Measurements from ENCODE around the gene CENPF.
"Not testable (repeated sequence)": the region's sequence is repeated elsewhere in the genome, so short reads cannot be mapped to it uniquely, and the experiment has no call there.

The CENPF gene

DNA sequence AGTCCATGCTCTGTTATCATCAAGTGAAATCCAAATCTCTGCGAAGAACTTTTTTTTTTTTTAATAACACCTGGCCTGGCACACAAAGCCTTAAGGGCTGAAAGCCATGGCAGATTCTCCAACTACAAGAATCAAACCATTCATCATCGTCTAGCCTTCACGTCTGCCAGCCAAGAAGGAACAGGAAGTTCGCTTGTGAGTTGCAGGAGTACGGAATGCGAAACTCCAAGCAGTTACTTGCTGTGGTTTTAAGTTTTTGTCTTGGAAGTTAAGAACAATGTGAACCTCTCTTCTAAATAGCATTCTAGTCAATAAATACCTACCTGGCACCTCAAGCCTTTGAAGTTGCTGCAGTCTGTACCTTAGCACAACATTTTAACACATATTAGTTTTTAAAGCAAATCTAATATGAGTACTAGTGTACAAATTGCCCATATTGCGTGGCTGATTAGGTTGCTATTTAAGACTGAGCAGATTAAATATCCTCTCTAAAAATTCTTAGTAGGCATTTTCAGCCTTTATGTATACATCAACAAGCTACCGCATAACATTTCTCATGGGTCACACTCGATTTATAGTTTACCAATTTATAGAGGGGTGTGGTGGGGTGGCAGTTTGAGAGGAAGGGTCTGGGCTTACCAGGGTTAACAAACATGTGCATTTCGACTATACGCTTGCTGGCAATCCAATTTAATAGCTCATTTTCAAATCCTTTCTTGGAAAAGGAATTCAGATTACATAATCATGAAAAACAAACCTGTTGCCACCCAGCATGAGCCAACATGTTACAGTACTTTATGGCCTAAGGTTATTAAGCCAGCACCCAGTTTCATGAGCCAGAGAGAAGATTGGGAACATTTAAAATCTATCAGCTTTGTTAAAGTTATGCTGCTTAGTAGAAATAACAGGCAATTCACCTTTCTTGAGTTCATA lies 29.3 kb upstream of the CENPF start:
- Histone ChIP-seq H3K27me3 (ENCODE audit: insufficient read depth, low read length) (no peaks in the 10 kb centered on the region), H3K36me3 (ENCODE audit: insufficient read depth, low read depth, low read length) (no peaks in the 10 kb centered on the region), H3K27ac (ENCODE audit: low read length) (no peak overlapping the region), H3K4me1 (ENCODE audit: insufficient read depth, low read length) (no peaks in the 10 kb centered on the region), H3K4me3 (ENCODE audit: low read length) (no peak overlapping the region), H3K9ac (ENCODE audit: low read depth, low read length) (no peak overlapping the region), H3K9me3 (ENCODE audit: insufficient read depth, low read depth, low read length) (peaks cover 17% of the 10 kb centered on the region)

DNA sequence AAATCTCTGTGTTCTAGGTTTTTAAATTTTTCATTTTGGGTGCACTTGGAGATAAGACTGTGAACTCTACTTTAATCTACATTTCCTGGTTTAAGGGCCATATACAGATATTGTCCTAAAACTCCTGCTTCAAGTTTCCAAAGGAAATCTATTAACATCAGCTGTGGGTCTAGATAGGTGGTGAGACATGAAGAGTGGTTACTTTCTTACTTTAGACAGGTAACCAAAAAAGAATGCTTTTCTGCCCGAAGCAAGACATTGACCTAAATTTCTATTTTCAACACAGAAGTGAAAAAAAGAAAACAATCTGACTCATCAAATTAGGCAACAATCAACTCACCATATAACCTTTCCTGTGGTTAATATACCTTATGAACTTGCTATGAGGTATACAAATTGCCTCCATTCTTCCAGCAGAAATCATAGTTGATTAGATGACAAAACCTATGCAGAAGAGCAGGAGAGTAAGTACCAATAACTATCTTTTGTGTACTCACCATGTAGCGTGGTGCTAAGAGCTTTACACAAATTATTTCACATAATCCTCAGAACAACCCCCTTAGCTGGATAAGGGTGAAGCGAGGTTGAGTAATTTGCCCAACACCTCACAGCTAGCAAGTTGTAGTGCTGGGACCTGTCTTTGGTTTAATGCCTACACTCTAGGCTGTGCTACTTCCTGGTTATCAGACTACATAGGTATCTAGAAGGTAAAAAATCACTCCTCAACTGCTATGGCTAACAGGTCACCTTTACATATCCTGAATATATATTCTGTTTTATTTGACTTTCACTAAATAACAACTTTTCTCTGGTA lies 28.2 kb upstream of the CENPF start:
- H3K27me3 ChIP-seq (ENCODE audit: insufficient read depth, low read length), result no peaks in the 10 kb centered on the region
- no peaks in the 10 kb centered on the region for H3K4me1 ChIP-seq (ENCODE audit: insufficient read depth, low read length)
- H3K4me3 ChIP-seq (ENCODE audit: low read length), result no peak overlapping the region
- H3K36me3 ChIP-seq (ENCODE audit: insufficient read depth, low read depth, low read length), result no peaks in the 10 kb centered on the region
- no peak overlapping the region for H3K27ac ChIP-seq (ENCODE audit: low read length)
- H3K9me3 ChIP-seq (ENCODE audit: insufficient read depth, low read depth, low read length), result peaks cover 17% of the 10 kb centered on the region
- no peak overlapping the region for H3K9ac ChIP-seq (ENCODE audit: low read depth, low read length)

DNA sequence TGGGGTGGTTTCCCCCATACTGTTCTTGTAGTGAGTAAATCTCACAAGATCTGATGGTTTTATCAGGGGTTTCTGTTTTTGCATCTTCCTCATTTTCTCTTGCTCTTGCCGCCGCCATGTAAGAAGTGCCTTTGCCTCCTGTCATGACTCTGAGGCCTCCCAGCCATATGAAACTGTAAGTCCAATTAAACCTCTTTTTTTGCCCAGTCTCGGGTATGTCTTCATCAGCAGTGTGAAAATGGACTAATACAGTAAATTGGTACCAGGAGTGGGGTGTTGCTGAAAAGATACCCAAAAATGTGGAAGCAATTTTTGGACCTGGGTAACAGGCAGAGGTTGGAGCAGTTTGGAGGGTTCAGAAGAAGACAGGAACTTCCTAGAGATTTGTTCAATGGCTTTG lies 26.9 kb upstream of the CENPF start:
- H3K4me3 ChIP-seq (ENCODE audit: low read length); H3K27me3 ChIP-seq (ENCODE audit: insufficient read depth, low read length); H3K4me1 ChIP-seq (ENCODE audit: insufficient read depth, low read length); H3K9ac ChIP-seq (ENCODE audit: low read depth, low read length); H3K36me3 ChIP-seq (ENCODE audit: insufficient read depth, low read depth, low read length); H3K27ac ChIP-seq (ENCODE audit: low read length): not testable (repeated sequence)
- peaks cover 17% of the 10 kb centered on the region for H3K9me3 ChIP-seq (ENCODE audit: insufficient read depth, low read depth, low read length)

DNA sequence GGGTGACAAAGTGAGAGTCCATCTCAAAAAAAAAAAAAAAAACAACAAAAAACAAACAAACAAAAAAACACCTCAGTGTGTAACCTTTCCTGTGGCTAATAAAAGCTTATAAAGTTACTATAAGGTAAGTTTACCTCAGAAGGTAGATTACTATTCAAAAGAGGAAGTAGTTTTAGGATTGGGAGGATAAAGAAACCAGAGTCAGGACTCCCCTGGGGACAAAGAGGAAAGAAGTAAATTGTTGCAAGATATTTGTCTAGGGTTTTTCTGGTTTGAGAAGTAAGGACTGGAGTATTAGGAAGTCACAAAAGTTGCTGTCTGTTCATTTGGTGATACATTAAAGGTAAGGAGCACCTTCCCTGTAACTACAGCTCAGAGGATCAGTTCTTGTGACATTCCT lies 23.8 kb upstream of the CENPF start:
- H3K36me3 ChIP-seq (ENCODE audit: insufficient read depth, low read depth, low read length), result no peaks in the 10 kb centered on the region
- H3K9me3 ChIP-seq (ENCODE audit: insufficient read depth, low read depth, low read length), result peaks cover 17% of the 10 kb centered on the region
- H3K4me1 ChIP-seq (ENCODE audit: insufficient read depth, low read length), result peaks cover 9% of the 10 kb centered on the region
- H3K9ac ChIP-seq (ENCODE audit: low read depth, low read length), result no peak overlapping the region
- H3K27ac ChIP-seq (ENCODE audit: low read length), result no peak overlapping the region
- H3K27me3 ChIP-seq (ENCODE audit: insufficient read depth, low read length), result no peaks in the 10 kb centered on the region
- no peak overlapping the region for H3K4me3 ChIP-seq (ENCODE audit: low read length)

DNA sequence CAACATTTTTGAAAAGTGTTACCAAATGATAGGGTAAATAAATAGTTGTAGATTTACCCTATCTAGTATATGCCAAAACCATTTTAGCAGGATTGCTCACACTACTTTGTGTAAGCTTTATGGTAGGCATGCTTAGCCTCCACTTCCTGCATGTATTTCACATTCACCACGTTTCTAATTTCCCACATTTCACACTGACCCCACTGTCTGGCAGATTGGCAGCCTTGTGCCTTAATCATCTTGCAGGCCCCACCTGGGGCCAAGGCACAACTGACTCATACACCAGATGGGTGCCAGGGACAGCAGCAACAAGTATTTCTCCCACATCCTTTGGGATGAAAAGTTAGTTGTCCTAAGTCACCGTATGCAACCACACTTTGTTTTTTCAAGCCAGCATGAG lies 21.2 kb upstream of the CENPF start:
- H3K27me3 ChIP-seq (ENCODE audit: insufficient read depth, low read length), result no peaks in the 10 kb centered on the region
- no peak overlapping the region for H3K27ac ChIP-seq (ENCODE audit: low read length)
- H3K9me3 ChIP-seq (ENCODE audit: insufficient read depth, low read depth, low read length), result peaks cover 3% of the 10 kb centered on the region; the same call in 1 of the 2 replicates
- H3K4me1 ChIP-seq (ENCODE audit: insufficient read depth, low read length), result peaks cover 9% of the 10 kb centered on the region
- no peaks in the 10 kb centered on the region for H3K36me3 ChIP-seq (ENCODE audit: insufficient read depth, low read depth, low read length)
- no peak overlapping the region for H3K9ac ChIP-seq (ENCODE audit: low read depth, low read length)
- no peak overlapping the region for H3K4me3 ChIP-seq (ENCODE audit: low read length)

DNA sequence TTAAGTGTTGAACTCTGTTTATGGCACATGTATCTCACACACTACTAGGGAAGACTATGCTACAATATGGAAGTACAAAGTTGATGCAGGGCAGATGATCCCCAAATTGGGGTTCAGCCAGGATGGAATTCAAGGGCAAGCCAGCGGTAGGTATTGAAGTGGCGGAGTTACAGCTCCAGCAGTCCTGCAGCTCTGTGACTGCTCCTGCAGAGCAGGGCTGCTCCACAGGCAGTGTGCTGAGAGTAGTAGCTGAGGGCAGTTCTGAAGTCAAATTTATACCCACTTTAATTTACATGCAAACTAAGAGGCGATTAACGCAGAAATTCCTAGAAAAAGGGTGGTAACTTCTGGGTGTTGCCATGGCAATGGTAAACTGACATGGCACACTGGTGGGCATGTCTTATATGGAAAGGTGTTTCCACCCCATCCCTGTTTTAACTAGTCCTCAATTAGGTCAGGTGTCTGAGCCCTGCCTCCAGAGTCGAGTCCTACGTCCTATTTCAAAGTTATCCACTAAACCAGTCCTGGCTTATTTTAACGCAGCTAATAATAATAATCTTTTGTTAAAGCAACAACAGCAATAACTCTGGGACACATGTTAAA lies 20.6 kb upstream of the CENPF start:
- no peaks in the 10 kb centered on the region for H3K36me3 ChIP-seq (ENCODE audit: insufficient read depth, low read depth, low read length)
- H3K9ac ChIP-seq (ENCODE audit: low read depth, low read length), result no peak overlapping the region
- H3K27me3 ChIP-seq (ENCODE audit: insufficient read depth, low read length), result no peaks in the 10 kb centered on the region
- no peaks in the 10 kb centered on the region for H3K9me3 ChIP-seq (ENCODE audit: insufficient read depth, low read depth, low read length)
- no peak overlapping the region for H3K27ac ChIP-seq (ENCODE audit: low read length)
- peaks cover 9% of the 10 kb centered on the region for H3K4me1 ChIP-seq (ENCODE audit: insufficient read depth, low read length)
- H3K4me3 ChIP-seq (ENCODE audit: low read length), result no peak overlapping the region

DNA sequence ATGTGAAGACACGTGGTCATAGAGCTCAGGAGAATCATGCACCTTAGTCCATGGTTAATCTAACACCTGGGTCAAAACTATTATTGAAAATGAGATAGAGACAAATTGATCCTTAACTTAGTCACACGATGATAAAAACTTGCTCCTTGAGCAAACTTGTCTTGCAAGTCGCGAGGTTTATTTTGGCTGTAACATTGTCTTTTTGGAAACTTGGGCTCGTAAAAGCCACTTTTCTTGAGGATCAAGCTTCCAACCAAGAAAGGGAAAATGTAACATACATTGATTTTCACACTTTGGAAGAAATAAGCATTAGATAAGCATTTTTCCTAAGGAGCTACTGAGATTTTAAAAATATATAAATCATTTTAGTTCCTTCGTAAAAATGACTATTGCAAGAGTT lies 19.9 kb upstream of the CENPF start:
- no peak overlapping the region for H3K4me3 ChIP-seq (ENCODE audit: low read length)
- no peaks in the 10 kb centered on the region for H3K36me3 ChIP-seq (ENCODE audit: insufficient read depth, low read depth, low read length)
- no peaks in the 10 kb centered on the region for H3K27me3 ChIP-seq (ENCODE audit: insufficient read depth, low read length)
- peaks cover 9% of the 10 kb centered on the region for H3K4me1 ChIP-seq (ENCODE audit: insufficient read depth, low read length)
- no peaks in the 10 kb centered on the region for H3K9me3 ChIP-seq (ENCODE audit: insufficient read depth, low read depth, low read length)
- no peak overlapping the region for H3K9ac ChIP-seq (ENCODE audit: low read depth, low read length)
- H3K27ac ChIP-seq (ENCODE audit: low read length), result no peak overlapping the region

DNA sequence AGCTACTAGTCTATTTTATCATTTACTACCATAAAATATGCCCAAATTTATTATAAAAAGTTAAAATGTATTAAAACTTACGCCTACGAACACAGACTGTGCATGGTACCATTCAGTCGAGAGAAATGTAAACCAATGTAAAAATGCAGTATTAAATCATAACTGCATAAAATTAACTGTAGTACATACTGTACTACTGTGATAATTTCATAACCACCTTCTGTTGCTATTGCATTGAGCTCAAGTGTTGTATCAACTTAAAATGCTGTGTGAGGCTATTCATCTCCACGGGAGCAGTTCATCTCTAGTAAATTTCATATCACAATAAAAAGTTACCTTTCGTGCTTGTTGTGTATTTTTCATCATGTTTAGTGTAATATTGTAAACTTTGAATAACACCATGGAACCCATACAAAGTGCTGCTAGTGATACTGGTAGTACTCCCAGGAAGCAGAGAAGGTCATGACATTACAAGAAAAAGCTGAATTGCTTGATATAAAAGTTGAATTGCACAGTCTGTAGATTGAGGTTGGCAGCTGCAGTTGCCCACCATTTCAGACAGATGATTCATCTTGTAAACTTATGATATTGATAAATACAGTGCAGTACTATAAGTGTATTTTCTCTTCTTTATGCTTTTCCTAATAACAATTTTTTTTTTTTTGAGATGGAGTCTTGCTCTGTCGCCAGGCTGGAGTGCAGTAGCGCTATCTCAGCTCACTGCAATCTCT lies 19.0 kb upstream of the CENPF start:
- no peaks in the 10 kb centered on the region for H3K9me3 ChIP-seq (ENCODE audit: insufficient read depth, low read depth, low read length)
- H3K36me3 ChIP-seq (ENCODE audit: insufficient read depth, low read depth, low read length), result no peaks in the 10 kb centered on the region
- H3K27ac ChIP-seq (ENCODE audit: low read length), result no peak overlapping the region
- H3K9ac ChIP-seq (ENCODE audit: low read depth, low read length), result no peak overlapping the region
- H3K27me3 ChIP-seq (ENCODE audit: insufficient read depth, low read length), result no peaks in the 10 kb centered on the region
- no peak overlapping the region for H3K4me3 ChIP-seq (ENCODE audit: low read length)
- peaks cover 9% of the 10 kb centered on the region for H3K4me1 ChIP-seq (ENCODE audit: insufficient read depth, low read length)

DNA sequence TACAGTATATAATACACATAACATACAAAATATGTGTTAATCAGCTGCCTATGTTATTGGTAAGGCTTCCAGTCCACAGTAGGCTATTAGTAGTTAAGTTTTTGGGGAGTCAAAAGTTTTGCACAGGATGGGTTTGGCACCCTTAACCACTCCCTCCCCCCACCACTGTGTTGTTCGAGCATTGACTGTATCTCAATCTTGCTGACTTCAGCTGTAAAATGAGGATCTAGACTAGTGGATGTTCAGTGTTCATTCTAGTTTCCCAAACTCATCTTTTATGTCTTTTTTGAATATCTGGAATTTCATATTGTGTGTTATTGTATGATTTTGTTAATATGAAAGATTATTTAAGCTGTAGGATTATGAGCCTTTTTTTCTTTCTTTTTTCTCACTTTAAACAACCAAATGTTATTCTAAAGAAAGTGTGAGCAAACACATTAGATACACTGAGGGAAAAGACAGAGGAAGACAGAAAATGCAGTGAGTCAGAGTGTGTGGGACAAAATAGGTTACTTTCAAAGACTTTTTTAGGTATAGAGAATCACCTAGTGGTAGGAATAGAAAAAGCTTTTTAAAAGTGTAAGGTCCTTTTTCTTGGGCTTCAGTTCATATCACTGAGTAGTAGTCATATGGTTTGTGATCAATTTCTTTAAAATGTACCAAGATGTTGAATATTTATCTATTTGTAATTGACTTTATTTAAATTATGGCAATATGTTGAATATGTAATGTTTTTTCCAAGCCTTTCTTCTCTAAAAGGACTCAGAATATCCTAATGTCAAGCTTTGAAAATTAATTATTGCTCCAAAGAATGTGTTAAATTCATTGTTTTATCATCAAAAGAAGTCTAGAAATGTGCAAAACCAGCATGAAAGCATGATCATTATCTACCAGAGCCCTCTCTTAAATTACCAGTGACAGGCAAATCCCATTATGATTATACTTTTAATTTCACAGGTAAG lies 17.9 kb upstream of the CENPF start:
- no peak overlapping the region for H3K27ac ChIP-seq (ENCODE audit: low read length)
- H3K9me3 ChIP-seq (ENCODE audit: insufficient read depth, low read depth, low read length), result no peaks in the 10 kb centered on the region
- peaks cover 9% of the 10 kb centered on the region for H3K4me1 ChIP-seq (ENCODE audit: insufficient read depth, low read length)
- H3K27me3 ChIP-seq (ENCODE audit: insufficient read depth, low read length), result no peaks in the 10 kb centered on the region
- H3K9ac ChIP-seq (ENCODE audit: low read depth, low read length), result no peak overlapping the region
- H3K36me3 ChIP-seq (ENCODE audit: insufficient read depth, low read depth, low read length), result no peaks in the 10 kb centered on the region
- no peak overlapping the region for H3K4me3 ChIP-seq (ENCODE audit: low read length)

DNA sequence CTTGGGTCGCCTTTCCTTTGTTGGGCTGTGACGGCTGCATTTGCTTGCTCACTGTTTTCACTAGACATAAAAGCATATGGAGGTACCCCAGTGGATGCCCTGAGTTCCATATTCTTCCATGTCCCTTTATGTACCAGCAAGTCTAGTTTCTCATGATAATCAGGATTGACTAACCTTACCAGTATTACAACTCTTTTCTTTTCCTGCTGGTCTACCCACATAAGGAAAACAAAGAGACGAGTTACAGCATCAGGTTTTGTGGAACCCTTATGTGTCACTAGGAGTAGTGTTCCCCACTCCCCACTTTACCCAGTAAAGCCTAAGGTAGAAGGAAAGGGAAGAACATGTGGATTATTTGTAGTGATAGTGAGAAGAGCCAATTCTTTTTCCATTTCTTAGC lies 16.4 kb upstream of the CENPF start:
- H3K27me3 ChIP-seq (ENCODE audit: insufficient read depth, low read length), result no peaks in the 10 kb centered on the region
- H3K27ac ChIP-seq (ENCODE audit: low read length), result no peak overlapping the region
- H3K36me3 ChIP-seq (ENCODE audit: insufficient read depth, low read depth, low read length), result no peaks in the 10 kb centered on the region
- H3K9ac ChIP-seq (ENCODE audit: low read depth, low read length), result no peak overlapping the region
- H3K4me3 ChIP-seq (ENCODE audit: low read length), result no peak overlapping the region
- no peaks in the 10 kb centered on the region for H3K9me3 ChIP-seq (ENCODE audit: insufficient read depth, low read depth, low read length)
- peaks cover 9% of the 10 kb centered on the region for H3K4me1 ChIP-seq (ENCODE audit: insufficient read depth, low read length)
